Measurements from ENCODE around the gene PIK3CB.
"Not testable (repeated sequence)": the region's sequence is repeated elsewhere in the genome, so short reads cannot be mapped to it uniquely, and the experiment has no call there.

Gene PIK3CB

DNA sequence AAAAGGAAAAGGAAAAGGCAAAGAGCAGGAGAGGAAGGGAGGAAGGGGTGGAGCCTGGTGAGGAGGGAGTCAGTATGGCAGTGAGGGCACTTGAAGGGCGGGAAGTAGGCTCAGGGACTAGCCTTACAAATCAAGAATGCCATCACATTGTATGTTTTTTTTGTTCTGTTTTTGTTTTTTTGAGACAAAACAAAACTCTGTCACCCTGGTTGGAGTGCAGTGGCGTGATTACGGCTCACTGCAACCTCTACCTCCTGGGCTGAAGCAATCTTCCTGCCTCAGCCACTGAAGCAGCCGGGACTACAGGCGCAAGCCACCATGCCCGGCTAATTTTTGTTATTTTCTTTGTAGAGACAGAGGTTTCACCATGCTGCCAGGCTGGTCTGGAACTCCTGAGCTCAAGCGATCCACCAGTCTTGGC, 10.5 kb upstream of the PIK3CB start:
- Mint-ChIP-seq H3K9me3 (no peaks in the 10 kb centered on the region), H3K27me3 (ENCODE audit: low read depth) (peaks cover 14% of the 10 kb centered on the region), H3K4me3 (peak overlapping the region in 1 of 3 experiments; percentile 37), H3K4me1 (no peaks in the 10 kb centered on the region), H3K27ac (peak overlapping the region in 1 of 3 experiments; percentile 88), H3K36me3 (ENCODE audit: low read depth) (no peaks in the 10 kb centered on the region)
- no peak for TF ChIP-seq CTCF (IDR thresholded peaks at IDR 0.05; ENCODE audit: unreplicated experiment in 3 of 3)

- no peak overlapping the region for H3K4me3 Mint-ChIP-seq
- H3K9me3 Mint-ChIP-seq = no peaks in the 10 kb centered on the region
- no peaks in the 10 kb centered on the region for H3K4me1 Mint-ChIP-seq
- H3K27me3 Mint-ChIP-seq (ENCODE audit: low read depth) = peaks cover 8% of the 10 kb centered on the region
- no peaks in the 10 kb centered on the region for H3K36me3 Mint-ChIP-seq (ENCODE audit: low read depth)
- no peak overlapping the region for H3K27ac Mint-ChIP-seq
- TF ChIP-seq CTCF (IDR thresholded peaks at IDR 0.05; ENCODE audit: unreplicated experiment in 3 of 3) = no peak
These were observed 7.9 kb upstream of the PIK3CB start for GRCh38 chr3:138842483-138843188.

GRCh38 chr3:138838385-138838784, 3.7 kb upstream of the PIK3CB start:
- not testable (repeated sequence) for H3K27ac Mint-ChIP-seq; H3K27me3 Mint-ChIP-seq (ENCODE audit: low read depth); H3K4me3 Mint-ChIP-seq; H3K9me3 Mint-ChIP-seq; H3K36me3 Mint-ChIP-seq (ENCODE audit: low read depth); H3K4me1 Mint-ChIP-seq

DNA sequence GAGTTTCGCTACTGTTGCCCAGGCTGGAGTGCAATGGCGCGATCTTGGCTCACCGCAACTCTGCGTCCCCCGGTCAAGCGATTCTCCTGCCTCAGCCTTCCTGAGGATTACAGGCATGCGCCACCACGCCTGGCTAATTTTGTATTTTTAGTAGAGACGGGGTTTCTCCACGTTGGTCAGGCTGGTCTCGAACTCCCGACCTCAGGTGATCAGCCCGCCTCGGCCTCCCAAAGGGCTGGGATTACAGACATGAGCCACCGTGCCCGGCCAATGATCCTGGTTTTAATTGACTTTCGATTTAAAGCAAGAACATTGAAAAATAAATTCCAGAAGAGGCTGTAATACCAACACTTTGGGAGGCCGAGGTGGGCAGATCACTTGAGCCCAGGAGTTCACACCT, 1.1 kb upstream of the PIK3CB start:
- H3K27ac Mint-ChIP-seq = peak overlapping the region in 2 of 3 experiments; percentile 94 to 99
- not testable (repeated sequence) for H3K36me3 Mint-ChIP-seq (ENCODE audit: low read depth); H3K4me1 Mint-ChIP-seq; H3K9me3 Mint-ChIP-seq; H3K27me3 Mint-ChIP-seq (ENCODE audit: low read depth)
- H3K4me3 Mint-ChIP-seq = peak overlapping the region in 1 of 3 experiments; percentile 23

DNA sequence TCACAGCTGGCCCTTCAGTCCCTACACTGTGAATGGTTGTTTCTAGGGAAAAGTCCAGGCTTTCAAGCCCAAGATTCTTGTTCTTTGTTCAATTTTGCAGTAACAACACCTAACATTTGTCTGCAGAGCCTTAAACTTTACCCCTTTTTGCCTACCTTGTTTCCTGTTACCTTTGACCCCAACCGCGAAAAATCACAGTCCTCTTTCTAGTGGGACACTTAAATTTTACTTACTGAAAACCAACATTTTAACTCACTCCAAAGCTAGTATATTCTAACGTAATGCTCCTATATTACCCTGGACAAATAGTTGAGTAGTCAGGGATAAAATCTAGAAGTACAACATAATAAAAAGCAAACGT, 649 bp upstream of the PIK3CB start:
- no peaks in the 10 kb centered on the region for H3K27me3 Mint-ChIP-seq (ENCODE audit: low read depth)

GRCh38 chr3:138833899-138834595, 681 bp downstream of the PIK3CB start:
- Mint-ChIP-seq H3K4me1 (peaks cover 8% of the 10 kb centered on the region), H3K27ac (peak overlapping the region; percentile 40 to 90 (median 83)), H3K36me3 (ENCODE audit: low read depth) (peaks cover 16% of the 10 kb centered on the region), H3K27me3 (ENCODE audit: low read depth) (no peaks in the 10 kb centered on the region), H3K9me3 (no peaks in the 10 kb centered on the region), H3K4me3 (peak overlapping the region; percentile 88 to 90 (median 89))
- peak; percentile 23 to 37 (median 30) for TF ChIP-seq CTCF (IDR thresholded peaks at IDR 0.05; ENCODE audit: unreplicated experiment in 3 of 3)

More for the DNA sequence above, 649 bp upstream of the PIK3CB start:
- peak overlapping the region; percentile 91 to 92 (median 91) for H3K4me3 Mint-ChIP-seq
- peaks cover 6% of the 10 kb centered on the region for H3K36me3 Mint-ChIP-seq (ENCODE audit: low read depth)
- H3K4me1 Mint-ChIP-seq = peaks cover 8% of the 10 kb centered on the region
- peak overlapping the region; percentile 94 to 99 (median 97) for H3K27ac Mint-ChIP-seq
- H3K9me3 Mint-ChIP-seq = no peaks in the 10 kb centered on the region
- TF ChIP-seq CTCF (IDR thresholded peaks at IDR 0.05; ENCODE audit: unreplicated experiment in 3 of 3) = no peak

DNA sequence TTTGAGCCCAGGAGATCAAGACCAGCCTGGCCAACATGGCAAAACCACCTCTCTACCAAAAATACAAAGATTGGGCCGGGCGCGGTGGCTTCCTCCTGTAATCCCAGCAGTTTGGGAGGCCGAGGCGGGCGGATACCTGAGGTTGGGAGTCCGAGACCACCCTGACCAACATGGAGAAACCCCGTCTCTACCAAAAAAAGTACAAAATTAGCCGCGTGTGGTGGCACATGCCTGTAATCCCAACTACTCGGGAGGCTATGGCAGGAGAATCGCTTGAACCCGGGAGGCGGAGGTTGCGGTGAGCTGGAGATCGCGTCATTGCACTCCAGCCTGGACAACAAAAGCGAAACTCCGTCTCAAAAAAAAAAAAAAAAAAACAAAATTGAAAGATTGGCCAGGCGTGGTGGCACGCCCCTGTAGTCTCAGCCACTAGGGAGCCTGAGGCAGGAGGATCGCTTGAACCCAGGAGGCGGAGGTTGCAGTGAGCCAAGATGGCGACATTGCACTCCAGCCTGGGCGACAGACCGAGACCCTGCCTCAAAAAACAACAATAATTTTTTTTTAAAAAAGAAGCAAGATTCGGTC, 2.2 kb downstream of the PIK3CB start:
- H3K27ac Mint-ChIP-seq; H3K4me1 Mint-ChIP-seq; H3K9me3 Mint-ChIP-seq; H3K27me3 Mint-ChIP-seq (ENCODE audit: low read depth): not testable (repeated sequence)
- Mint-ChIP-seq H3K4me3 (peak overlapping the region; percentile 41 to 72 (median 63)), H3K36me3 (ENCODE audit: low read depth) (peaks cover 16% of the 10 kb centered on the region)

Data from nephron (organoid).